Lower leg skin (tissue), 3 donors: ENCODE data around the gene ZBTB16.

ENCODE experiments used
- CTCF ChIP-seq, 3 donors: fragments of 450-650 bp; IDR thresholded peaks; one replicate each; pipeline ENCODE4 v1.5.1; 2016; ENCODE audit warnings: antibody characterized with exemption in 3 of 3, mild to moderate bottlenecking in 3 of 3, moderate library complexity in 2 of 3
- POLR2A ChIP-seq, 2 donors: fragments of 450-650 bp; IDR thresholded peaks; one replicate each; pipeline ENCODE4 v1.6.1; 2016 to 2017; ENCODE audit warnings: antibody characterized with exemption in 2 of 2, mild to moderate bottlenecking in 1 of 2, moderate library complexity in 1 of 2

- no peak for TF ChIP-seq CTCF (IDR thresholded peaks at IDR 0.05)
- no peak for TF ChIP-seq POLR2A (IDR thresholded peaks at IDR 0.05)
These were observed 105.0 kb downstream of the ZBTB16 start for GRCh38 chr11:114164546-114164945.
